T-helper 9 cell (primary cell): Measurements from ENCODE around the gene ZNF185.

Experiments used
- DNase-seq: peaks from one replicate; pipeline ENCODE4 v3.0.0-alpha.2; 2020

The ZNF185 gene

GRCh38 chrX:152918707-152919106 lies 20.8 kb downstream of the ZNF185 start:
- no peak for DNase-seq

DNA sequence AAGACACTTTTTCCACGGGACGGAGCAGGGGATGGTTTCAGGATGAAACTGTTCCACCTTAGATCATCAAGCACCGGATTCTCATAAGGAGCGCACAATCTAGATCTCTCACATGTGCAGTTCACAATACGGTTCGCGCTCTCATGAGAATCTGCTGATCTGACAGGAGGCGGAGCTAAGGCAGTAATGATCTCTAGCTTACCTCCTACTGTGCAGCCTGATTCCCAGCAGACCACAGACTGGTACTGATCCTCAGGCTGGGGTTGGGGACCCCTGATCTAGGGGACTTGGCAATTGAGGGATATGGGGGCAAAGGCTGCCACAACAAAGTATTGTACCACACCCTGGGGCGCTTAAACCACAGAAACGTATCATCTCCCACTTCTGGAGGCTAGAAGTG lies 25.7 kb downstream of the ZNF185 start:
- DNase-seq: no peak

- no peak for DNase-seq
Observed at GRCh38 chrX:152925835-152926234, 28.0 kb downstream of the ZNF185 start.

DNA sequence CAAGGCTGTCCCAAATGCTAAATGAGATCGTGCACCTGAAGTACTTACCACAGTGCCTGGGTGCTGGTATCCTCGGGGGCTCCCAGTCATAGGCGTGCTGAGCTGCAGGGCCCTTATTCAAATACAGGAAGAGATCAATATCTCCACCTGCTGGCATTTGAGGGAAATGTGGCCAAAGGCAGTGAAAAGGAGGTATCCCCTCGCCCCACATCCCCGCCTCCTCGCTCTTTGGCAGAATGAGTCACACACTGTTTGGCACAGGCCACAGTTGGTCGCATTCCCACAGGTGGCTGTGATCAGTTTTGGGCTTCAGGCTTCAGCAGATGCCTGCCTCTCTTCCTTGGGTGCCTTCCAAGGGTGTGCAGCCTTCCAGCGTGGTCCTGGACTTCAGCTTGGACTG lies 28.4 kb downstream of the ZNF185 start:
- DNase-seq: peak; percentile 10

GRCh38 chrX:152926923-152927322 lies 29.1 kb downstream of the ZNF185 start:
- DNase-seq: no peak

DNA sequence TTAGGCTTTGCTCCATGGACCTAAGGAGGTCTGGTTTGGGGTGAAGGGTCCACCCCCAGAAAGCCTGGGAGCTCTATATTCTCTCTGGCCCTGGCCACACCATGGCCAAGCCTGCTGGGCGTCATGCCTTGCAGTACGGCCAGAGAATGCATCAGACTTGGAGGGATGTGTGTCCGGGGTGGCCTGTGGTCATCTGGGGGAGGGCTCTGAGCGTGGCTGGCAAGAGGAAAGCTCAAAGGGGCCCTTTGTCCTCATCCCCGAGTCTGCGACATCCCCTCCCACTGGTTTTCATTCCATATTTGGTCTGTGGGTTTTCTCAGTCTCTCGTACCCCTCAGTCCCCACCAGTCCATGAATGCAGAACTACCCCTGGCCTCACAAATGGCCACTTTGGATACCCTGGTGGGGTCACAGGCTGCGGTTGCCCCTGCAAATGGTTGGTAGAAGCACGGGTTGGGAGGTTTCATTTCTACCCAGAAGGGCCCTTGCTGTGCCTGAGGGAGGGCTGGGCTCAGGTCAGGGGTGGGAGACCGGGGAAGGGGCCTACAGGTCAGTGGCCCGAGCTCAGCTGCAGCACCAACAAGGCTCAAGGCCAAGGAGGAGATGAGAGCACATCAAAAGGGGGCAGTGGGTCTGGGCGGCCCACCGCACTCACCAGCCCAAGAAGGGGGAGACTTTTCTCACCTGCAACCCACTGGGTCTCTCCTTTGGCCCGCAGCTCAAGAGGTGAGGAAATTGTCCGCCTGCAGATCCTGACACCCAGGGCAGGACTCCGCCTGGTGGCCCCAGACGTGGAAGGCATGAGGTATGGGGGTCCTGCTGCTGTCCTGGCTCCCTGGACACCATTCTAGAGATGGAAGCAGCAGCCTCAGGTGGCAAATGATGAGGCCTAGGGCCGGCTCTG lies 30.2 kb downstream of the ZNF185 start:
- DNase-seq: no peak

GRCh38 chrX:152928761-152929400 lies 31.0 kb downstream of the ZNF185 start:
- no peak for DNase-seq

GRCh38 chrX:152929898-152930297 lies 32.0 kb downstream of the ZNF185 start:
- no peak for DNase-seq

- DNase-seq: no peak
Observed at GRCh38 chrX:152930516-152930915, 32.6 kb downstream of the ZNF185 start.

- DNase-seq: no peak
Observed at GRCh38 chrX:152932144-152932543, 34.3 kb downstream of the ZNF185 start.

DNA sequence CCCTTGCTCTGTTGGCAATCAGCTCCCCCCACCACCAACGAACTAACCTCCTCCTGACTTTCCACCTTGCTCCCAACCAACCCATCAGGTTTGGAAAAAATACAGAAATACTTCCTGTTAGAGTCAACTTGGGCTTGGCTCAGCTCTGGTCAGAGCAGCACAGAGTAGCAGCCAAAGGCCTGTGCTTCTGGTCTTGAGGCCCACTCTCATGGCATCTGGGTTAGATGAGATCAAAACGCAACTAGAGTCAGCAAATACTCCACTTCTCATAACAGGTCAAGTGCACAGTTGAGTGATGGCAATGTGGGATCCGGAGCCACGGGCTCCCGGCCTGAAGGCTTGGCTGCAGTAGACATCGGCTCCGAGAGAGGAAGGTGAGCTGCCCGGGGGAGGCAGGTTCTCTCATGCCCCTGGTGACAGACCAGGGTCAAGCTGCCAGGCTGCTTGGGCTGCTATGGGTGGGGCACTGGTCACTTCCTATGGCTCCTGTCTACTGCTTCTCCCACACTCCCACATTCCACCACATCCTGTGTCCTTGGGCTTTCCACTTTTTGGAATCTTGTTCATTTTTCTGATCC lies 34.8 kb downstream of the ZNF185 start:
- no peak for DNase-seq

DNA sequence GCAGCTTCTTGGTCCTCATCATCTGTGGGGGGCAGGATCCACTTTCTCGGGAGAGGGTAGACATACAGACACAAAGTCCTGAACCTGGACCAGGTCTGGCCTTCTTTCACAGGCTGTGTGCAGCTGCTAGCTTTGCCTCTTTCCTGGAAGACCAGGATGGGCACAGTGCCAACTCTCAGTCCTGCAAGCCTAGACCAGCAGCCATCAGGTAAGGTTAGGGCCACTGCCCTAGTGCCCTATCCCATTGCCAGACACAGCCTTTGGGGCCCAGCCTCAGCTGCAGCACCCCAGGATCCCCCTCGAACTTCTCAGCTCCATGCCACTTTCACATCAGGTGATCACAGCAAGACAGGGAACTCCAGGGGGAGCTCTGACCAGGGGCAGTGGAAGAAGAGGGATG lies 38.4 kb downstream of the ZNF185 start:
- no peak for DNase-seq

GRCh38 chrX:152937236-152937635 lies 39.4 kb downstream of the ZNF185 start:
- DNase-seq: no peak

GRCh38 chrX:152941328-152942076 lies 43.6 kb downstream of the ZNF185 start:
- peak; percentile 84 for DNase-seq

GRCh38 chrX:152942077-152942442 lies 44.2 kb downstream of the ZNF185 start:
- no peak for DNase-seq

- no peak for DNase-seq
Observed at GRCh38 chrX:152943826-152944225, 46.0 kb downstream of the ZNF185 start.

- no peak for DNase-seq
Observed at GRCh38 chrX:152945021-152945979, 47.4 kb downstream of the ZNF185 start.

GRCh38 chrX:152946681-152947080 lies 48.8 kb downstream of the ZNF185 start:
- DNase-seq: no peak
